AG04449 (cell line): Measurements from ENCODE around the gene MYO16.

Experiments
- CTCF ChIA-PET: fragments of 350-600 bp; formaldehyde crosslinking; extraction: SDS; loops from one replicate; lab custom pipeline; 2021; ENCODE audit warnings: antibody characterized with exemption; lab: Yijun Ruan, JAX
- POLR2A ChIA-PET: fragments of 400-600, 350-600 bp; formaldehyde crosslinking; extraction: SDS; loops from one replicate; lab custom pipeline; 2020; ENCODE audit warnings: antibody characterized with exemption, inconsistent platforms; lab: Yijun Ruan, JAX
- DNase-seq: peaks from one replicate; pipeline ENCODE4 v3.0.0-alpha.2; 2010; ENCODE audit warnings: low read depth, low spot score
- H3K4me3 ChIP-seq: 2 replicates; pipeline ENCODE4 v1.5.1; 2011; ENCODE audit warnings: low read depth, mild to moderate bottlenecking, control low read depth, low read length
- TF ChIP-seq, protein P1 (sequence below): IDR thresholded peaks from one replicate; pipeline ENCODE4 v1.5.1; 2011; ENCODE audit warnings: mild to moderate bottlenecking, moderate library complexity, low read length, control low read depth, inconsistent platforms; ENCODE audit not compliant: insufficient read depth; ENCODE audit errors: missing control alignments

Gene MYO16

DNA sequence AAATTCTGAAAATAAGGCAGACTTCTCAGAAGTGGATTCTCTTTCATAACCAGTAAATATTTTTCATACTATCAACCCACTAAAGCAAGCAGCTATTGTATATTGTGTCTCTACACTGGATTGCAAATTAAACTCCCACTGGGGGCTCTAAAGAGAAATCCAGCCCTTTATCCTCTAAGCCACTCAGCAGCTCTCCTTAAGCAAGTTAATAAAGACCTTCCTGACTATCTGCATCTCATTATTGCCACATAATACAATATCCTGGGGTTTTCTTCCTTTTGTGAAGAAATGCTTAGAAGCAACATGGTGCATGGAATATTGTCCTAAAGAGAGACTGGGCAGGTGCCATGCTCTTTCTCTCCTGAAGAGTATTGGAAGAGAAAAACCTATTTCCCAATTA, 521.3 kb downstream of the MYO16 start:
- CTCF ChIA-PET, result interaction anchor here (0.7 kb wide), 1 partner anchor 631 kb away, joined by 3 read pairs; no protein-coding TSS in a partner anchor

DNA sequence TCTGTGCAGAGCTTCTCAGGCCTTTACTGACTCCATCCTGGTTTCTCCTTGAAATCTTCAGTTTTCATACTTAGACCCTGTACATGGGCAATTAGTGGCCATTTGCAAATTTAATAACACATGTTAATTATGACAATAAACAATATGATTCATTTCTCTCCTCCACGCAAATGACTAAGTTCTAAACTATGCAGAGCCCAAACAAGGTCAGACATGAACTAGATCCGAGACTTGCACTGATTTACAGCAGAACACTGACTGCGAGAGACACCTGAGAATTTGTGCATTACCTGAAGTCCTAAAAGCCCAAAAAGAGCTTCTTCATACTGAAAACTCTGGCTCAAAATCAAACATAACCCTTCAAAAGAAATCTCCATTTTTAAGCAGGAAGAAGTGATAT, 521.8 kb downstream of the MYO16 start:
- H3K4me3 ChIP-seq, result no peak overlapping the region
- no peak for DNase-seq
- TF ChIP-seq, protein P1, sequence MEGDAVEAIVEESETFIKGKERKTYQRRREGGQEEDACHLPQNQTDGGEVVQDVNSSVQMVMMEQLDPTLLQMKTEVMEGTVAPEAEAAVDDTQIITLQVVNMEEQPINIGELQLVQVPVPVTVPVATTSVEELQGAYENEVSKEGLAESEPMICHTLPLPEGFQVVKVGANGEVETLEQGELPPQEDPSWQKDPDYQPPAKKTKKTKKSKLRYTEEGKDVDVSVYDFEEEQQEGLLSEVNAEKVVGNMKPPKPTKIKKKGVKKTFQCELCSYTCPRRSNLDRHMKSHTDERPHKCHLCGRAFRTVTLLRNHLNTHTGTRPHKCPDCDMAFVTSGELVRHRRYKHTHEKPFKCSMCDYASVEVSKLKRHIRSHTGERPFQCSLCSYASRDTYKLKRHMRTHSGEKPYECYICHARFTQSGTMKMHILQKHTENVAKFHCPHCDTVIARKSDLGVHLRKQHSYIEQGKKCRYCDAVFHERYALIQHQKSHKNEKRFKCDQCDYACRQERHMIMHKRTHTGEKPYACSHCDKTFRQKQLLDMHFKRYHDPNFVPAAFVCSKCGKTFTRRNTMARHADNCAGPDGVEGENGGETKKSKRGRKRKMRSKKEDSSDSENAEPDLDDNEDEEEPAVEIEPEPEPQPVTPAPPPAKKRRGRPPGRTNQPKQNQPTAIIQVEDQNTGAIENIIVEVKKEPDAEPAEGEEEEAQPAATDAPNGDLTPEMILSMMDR, result no peak
- POLR2A ChIA-PET, result no interaction called here
- CTCF ChIA-PET, result no interaction called here

More for the DNA sequence above, 521.3 kb downstream of the MYO16 start:
- TF ChIP-seq, protein P1, result no peak
- H3K4me3 ChIP-seq, result no peak overlapping the region
- POLR2A ChIA-PET, result no interaction called here
- DNase-seq, result no peak

DNA sequence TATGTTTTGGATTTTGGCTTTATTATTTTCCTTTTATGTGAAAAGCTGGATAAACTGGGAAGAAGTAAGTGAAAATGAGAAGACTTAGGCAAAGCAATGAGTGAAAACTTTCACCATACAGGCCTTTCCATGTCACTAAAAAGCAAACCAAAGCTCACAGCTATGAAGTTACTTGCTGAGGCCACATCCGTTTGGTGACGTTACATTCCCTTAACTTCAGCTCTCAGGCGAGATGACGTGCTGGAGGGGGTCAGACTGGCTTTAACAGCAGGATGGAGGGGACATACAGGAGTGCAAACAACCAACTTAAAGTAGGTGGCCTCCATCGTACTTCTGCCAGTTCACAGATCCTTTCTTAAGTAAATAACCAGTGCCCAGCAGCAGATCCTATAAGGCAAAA, 522.3 kb downstream of the MYO16 start:
- H3K4me3 ChIP-seq, result no peak overlapping the region
- ChIA-PET CTCF (interaction anchor here (1.2 kb wide), 1 partner anchor 252 kb away, joined by 3 read pairs; no protein-coding TSS in a partner anchor), POLR2A (no interaction called here)
- DNase-seq, result no peak
- TF ChIP-seq, protein P1, result no peak

DNA sequence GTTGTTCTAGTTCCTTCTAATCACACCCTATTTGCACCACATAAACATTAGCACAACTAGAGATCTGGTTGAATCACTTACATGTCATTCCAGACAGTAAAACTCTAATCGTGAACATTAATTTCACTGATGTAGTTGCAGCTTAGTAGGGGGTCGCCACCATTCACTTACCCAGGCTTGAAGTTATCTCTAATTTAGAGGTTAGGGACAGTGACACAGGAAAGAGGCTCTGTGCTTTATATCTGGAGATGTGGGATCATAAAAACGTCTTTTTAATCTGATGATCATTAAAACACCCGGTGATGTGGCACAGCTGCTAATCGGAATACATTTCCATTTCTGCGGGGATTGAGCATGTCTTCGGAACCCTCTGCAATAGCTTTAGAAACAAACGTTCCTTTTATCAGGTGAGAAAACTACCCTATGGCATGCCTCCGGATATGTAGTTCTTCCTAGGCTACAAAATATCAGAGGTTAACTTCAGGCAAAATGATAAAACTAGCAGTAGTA, 523.0 kb downstream of the MYO16 start:
- TF ChIP-seq, protein P1, result no peak
- ChIA-PET POLR2A (no interaction called here), CTCF (interaction anchor here (1.2 kb wide), 1 partner anchor 251 kb away, joined by 3 read pairs; no protein-coding TSS in a partner anchor)
- no peak for DNase-seq
- H3K4me3 ChIP-seq, result no peak overlapping the region

DNA sequence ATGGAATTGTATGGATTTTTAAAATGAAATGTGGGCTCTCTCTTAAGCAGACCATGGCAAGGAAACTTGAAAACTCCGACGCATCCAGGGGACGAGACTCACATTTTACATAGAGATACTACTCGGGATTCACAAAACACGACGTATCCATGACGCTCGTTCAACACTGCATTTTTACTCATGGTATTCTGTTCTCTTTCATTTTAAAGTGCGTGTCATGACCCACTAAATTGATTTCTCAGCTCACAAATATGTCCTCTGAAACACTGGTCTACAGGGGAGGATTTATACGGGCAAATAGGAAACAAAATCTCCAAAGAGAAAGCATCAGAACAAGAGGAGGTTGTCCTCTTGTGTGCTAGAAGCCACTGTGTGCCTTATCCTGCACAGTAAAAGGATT, 523.5 kb downstream of the MYO16 start:
- CTCF ChIA-PET, result interaction anchor here (0.8 to 1.2 kb wide), 2 partner anchors 250 to 632 kb away, joined by 3 read pairs; no protein-coding TSS in a partner anchor
- POLR2A ChIA-PET, result no interaction called here
- no peak for DNase-seq
- TF ChIP-seq, protein P1, result no peak
- H3K4me3 ChIP-seq, result no peak overlapping the region

DNA sequence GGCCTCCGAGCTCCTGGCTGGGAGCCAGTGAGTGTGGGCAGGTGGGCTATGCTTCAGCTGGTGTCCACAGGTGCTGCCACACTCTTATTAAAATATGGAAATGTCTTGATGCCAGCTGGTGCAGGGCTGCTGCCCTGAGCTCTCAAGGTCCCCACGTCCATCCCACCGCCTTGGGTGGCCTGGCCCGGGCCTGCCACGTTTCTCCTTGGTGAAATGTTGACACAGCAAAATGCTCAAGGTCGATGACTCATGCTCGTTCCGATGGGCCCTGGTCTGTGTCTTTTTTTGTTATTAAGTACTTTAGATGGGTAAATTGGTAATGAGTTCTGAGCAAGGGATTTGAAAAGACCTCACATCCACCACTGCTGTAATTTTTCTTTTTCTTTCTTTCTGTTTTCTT, 524.7 kb downstream of the MYO16 start:
- H3K4me3 ChIP-seq, result no peak overlapping the region
- POLR2A ChIA-PET, result interaction anchor here (0.6 kb wide), 1 partner anchor 967 kb away, joined by 3 read pairs; no protein-coding TSS in a partner anchor
- TF ChIP-seq, protein P1, result no peak
- CTCF ChIA-PET, result interaction anchor here (0.9 kb wide), 1 partner anchor 962 kb away, joined by 3 read pairs; no protein-coding TSS in a partner anchor
- DNase-seq, result no peak
